Hematopoietic multipotent progenitor cell treated with erythropoietin and hydrocortisone succinate and interleukin-3 and kit ligand, for 15 days (in vitro differentiated cells): ENCODE data around the gene SMPD3.

Experiments
- DNase-seq: peaks from one replicate; pipeline ENCODE4 v3.0.0-alpha.2; 2015; ENCODE audit warnings: low spot score

SMPD3 gene

GRCh38 chr16:68433316-68433715 is 15.0 kb downstream of the SMPD3 start:
- no peak for DNase-seq

- no peak for DNase-seq
Measured at GRCh38 chr16:68432701-68433100, 15.6 kb downstream of the SMPD3 start.

- DNase-seq = no peak
Measured at GRCh38 chr16:68429076-68429854, 19.0 kb downstream of the SMPD3 start.

GRCh38 chr16:68427649-68428303 is 20.5 kb downstream of the SMPD3 start:
- no peak for DNase-seq

- no peak for DNase-seq
Measured at GRCh38 chr16:68426347-68426652, 22.0 kb downstream of the SMPD3 start.

- DNase-seq = no peak
Measured at GRCh38 chr16:68425498-68426346, 22.6 kb downstream of the SMPD3 start.

GRCh38 chr16:68423771-68424170 is 24.5 kb downstream of the SMPD3 start:
- DNase-seq = no peak

GRCh38 chr16:68422396-68422960 is 25.8 kb downstream of the SMPD3 start:
- DNase-seq = no peak

- no peak for DNase-seq
Measured at GRCh38 chr16:68421076-68421475, 27.2 kb downstream of the SMPD3 start.

GRCh38 chr16:68420366-68420942 is 27.9 kb downstream of the SMPD3 start:
- DNase-seq = no peak

- peak; percentile 74 for DNase-seq
Measured at GRCh38 chr16:68417711-68418301, 30.5 kb downstream of the SMPD3 start.

- no peak for DNase-seq
Measured at GRCh38 chr16:68416057-68417046, 32.0 kb downstream of the SMPD3 start.

GRCh38 chr16:68414581-68414980 is 33.7 kb downstream of the SMPD3 start:
- DNase-seq = no peak

GRCh38 chr16:68412061-68412460 is 36.2 kb downstream of the SMPD3 start:
- DNase-seq = no peak

GRCh38 chr16:68411086-68411485 is 37.2 kb downstream of the SMPD3 start:
- DNase-seq = no peak

- no peak for DNase-seq
Measured at GRCh38 chr16:68408967-68409366, 39.3 kb downstream of the SMPD3 start.

GRCh38 chr16:68408428-68408827 is 39.9 kb downstream of the SMPD3 start:
- DNase-seq = no peak

GRCh38 chr16:68406458-68407152 is 41.7 kb downstream of the SMPD3 start:
- DNase-seq = no peak

- DNase-seq = no peak
Measured at GRCh38 chr16:68404736-68405345, 43.5 kb downstream of the SMPD3 start.

GRCh38 chr16:68403704-68404103 is 44.6 kb downstream of the SMPD3 start:
- DNase-seq = no peak
